ENCODE data around the gene SYTL3. TPM values are rescaled to one million over a fixed set of nuclear protein-coding genes. Genes with fewer than 3 reads are reported as not detected.

SYTL3 gene
- total and polyA plus RNA-seq, 2 of the 8 experiments (the other 6 are each of a cell fraction or from before 2014, with no cell fraction given): 0.27 to 0.99 TPM

DNA sequence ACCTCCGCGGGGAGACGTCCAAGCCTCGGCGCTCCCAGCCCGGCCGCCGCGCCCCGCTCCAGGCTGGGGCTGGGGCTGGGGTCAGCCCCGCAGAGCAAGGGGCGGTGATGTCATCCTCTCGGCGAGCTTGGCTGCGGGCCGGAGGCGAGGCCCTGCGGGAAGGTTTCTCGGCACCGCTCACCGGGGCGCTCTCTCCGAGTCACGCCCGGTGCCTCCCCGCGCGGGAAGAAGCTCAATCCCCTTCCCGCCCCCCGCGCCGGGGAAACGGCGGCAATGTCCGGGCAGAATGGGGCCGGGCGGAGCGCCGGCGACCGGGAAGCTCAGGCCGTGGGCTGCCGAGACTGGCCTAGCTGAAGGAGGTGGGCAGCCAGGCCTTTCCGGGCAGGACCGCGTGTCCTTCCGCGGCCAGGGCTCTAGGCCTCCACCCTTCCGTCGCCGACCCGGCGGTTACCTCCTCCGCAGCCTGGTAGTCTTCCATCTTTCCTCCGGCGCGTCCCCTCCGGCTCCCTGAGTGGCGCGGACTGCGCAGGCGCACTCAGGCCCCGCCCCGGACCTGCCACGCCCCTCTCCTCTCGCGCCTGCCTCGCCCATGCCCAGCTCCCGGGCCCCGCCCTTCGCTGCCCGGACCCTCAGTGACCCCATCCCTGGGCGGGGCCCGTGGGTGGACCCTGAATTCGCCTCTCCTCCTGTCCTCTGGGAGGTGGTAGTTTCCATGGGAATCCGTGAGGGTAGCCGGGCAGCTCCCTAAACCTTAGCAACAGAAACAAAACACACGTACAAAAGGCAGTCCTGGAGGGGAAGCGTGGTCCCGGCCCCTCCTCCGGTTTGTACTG, 5.4 kb upstream of the SYTL3 start, which contains the start of gene DYNLT1 (continued):
- TF ChIP-seq, protein P1, sequence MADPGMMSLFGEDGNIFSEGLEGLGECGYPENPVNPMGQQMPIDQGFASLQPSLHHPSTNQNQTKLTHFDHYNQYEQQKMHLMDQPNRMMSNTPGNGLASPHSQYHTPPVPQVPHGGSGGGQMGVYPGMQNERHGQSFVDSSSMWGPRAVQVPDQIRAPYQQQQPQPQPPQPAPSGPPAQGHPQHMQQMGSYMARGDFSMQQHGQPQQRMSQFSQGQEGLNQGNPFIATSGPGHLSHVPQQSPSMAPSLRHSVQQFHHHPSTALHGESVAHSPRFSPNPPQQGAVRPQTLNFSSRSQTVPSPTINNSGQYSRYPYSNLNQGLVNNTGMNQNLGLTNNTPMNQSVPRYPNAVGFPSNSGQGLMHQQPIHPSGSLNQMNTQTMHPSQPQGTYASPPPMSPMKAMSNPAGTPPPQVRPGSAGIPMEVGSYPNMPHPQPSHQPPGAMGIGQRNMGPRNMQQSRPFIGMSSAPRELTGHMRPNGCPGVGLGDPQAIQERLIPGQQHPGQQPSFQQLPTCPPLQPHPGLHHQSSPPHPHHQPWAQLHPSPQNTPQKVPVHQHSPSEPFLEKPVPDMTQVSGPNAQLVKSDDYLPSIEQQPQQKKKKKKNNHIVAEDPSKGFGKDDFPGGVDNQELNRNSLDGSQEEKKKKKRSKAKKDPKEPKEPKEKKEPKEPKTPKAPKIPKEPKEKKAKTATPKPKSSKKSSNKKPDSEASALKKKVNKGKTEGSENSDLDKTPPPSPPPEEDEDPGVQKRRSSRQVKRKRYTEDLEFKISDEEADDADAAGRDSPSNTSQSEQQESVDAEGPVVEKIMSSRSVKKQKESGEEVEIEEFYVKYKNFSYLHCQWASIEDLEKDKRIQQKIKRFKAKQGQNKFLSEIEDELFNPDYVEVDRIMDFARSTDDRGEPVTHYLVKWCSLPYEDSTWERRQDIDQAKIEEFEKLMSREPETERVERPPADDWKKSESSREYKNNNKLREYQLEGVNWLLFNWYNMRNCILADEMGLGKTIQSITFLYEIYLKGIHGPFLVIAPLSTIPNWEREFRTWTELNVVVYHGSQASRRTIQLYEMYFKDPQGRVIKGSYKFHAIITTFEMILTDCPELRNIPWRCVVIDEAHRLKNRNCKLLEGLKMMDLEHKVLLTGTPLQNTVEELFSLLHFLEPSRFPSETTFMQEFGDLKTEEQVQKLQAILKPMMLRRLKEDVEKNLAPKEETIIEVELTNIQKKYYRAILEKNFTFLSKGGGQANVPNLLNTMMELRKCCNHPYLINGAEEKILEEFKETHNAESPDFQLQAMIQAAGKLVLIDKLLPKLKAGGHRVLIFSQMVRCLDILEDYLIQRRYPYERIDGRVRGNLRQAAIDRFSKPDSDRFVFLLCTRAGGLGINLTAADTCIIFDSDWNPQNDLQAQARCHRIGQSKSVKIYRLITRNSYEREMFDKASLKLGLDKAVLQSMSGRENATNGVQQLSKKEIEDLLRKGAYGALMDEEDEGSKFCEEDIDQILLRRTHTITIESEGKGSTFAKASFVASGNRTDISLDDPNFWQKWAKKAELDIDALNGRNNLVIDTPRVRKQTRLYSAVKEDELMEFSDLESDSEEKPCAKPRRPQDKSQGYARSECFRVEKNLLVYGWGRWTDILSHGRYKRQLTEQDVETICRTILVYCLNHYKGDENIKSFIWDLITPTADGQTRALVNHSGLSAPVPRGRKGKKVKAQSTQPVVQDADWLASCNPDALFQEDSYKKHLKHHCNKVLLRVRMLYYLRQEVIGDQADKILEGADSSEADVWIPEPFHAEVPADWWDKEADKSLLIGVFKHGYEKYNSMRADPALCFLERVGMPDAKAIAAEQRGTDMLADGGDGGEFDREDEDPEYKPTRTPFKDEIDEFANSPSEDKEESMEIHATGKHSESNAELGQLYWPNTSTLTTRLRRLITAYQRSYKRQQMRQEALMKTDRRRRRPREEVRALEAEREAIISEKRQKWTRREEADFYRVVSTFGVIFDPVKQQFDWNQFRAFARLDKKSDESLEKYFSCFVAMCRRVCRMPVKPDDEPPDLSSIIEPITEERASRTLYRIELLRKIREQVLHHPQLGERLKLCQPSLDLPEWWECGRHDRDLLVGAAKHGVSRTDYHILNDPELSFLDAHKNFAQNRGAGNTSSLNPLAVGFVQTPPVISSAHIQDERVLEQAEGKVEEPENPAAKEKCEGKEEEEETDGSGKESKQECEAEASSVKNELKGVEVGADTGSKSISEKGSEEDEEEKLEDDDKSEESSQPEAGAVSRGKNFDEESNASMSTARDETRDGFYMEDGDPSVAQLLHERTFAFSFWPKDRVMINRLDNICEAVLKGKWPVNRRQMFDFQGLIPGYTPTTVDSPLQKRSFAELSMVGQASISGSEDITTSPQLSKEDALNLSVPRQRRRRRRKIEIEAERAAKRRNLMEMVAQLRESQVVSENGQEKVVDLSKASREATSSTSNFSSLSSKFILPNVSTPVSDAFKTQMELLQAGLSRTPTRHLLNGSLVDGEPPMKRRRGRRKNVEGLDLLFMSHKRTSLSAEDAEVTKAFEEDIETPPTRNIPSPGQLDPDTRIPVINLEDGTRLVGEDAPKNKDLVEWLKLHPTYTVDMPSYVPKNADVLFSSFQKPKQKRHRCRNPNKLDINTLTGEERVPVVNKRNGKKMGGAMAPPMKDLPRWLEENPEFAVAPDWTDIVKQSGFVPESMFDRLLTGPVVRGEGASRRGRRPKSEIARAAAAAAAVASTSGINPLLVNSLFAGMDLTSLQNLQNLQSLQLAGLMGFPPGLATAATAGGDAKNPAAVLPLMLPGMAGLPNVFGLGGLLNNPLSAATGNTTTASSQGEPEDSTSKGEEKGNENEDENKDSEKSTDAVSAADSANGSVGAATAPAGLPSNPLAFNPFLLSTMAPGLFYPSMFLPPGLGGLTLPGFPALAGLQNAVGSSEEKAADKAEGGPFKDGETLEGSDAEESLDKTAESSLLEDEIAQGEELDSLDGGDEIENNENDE (IDR thresholded peaks at IDR 0.05; ENCODE audit: insufficient replicate concordance, low read length): no peak
- TF ChIP-seq KDM5A (IDR thresholded peaks at IDR 0.05; ENCODE audit: low read length) (no peak), TAF7 (optimal IDR thresholded peaks at IDR 0.05; ENCODE audit: borderline replicate concordance, low read depth, low read length) (peak; percentile 76), ASH2L (IDR thresholded peaks at IDR 0.05; ENCODE audit: low read length) (peak; percentile 97), CTCF (IDR thresholded peaks at IDR 0.05; ENCODE audit: control extremely low read depth in 1 of 3, insufficient read depth in 1 of 3, low read depth in 1 of 3, low read length in 3 of 3) (0 out of 4 replicates have a peak, but pooled peaks of 1 of the 3 experiments have one; percentile 3), CHD2 (IDR thresholded peaks at IDR 0.05; ENCODE audit: low read length) (no peak), KDM1A (IDR thresholded peaks at IDR 0.05; ENCODE audit: borderline replicate concordance, low read length) (no peak)
